Naive thymus-derived CD4-positive, alpha-beta T cell (primary cell): ENCODE results near the gene MAD2L1. TPM values are rescaled to one million over a fixed set of nuclear protein-coding genes. Genes with fewer than 3 reads are reported as not detected.

ENCODE experiments used
- ATAC-seq: fragments of 150-1000 bp; cut with Tn5 transposase; 2 replicates; pipeline ENCODE4 v1.10.0; 2021; ENCODE audit warnings: mild to moderate bottlenecking, moderate library complexity
- CTCF ChIA-PET: fragments of 350-600 bp; sonication (Branson Sonifier 250); formaldehyde crosslinking; loops from one replicate; lab custom pipeline; 2021; ENCODE audit warnings: antibody characterized with exemption; lab: Charles Lee
- POLR2A ChIA-PET: fragments of 350-600 bp; sonication (Branson Sonifier 250); formaldehyde crosslinking; loops from one replicate; lab custom pipeline; 2021; ENCODE audit warnings: antibody characterized with exemption, inconsistent platforms; lab: Charles Lee
- DNase-seq, 9 donors: peaks; one replicate each; pipeline versions ENCODE4 v3.0.0 to v3.0.0-alpha.2; 2020 to 2022; ENCODE audit warnings: mixed read lengths in 1 of 9
- H3K27ac ChIP-seq: one replicate; pipeline ENCODE4 v1.7.0; 2013; ENCODE audit warnings: mild to moderate bottlenecking, low read depth, low read length, moderate library complexity
- H3K27me3 ChIP-seq, 2 donors: one replicate each; pipeline ENCODE4 v1.7.0; 2013; ENCODE audit warnings: low read length in 2 of 2, mild to moderate bottlenecking in 2 of 2, moderate library complexity in 2 of 2; ENCODE audit not compliant: control insufficient read depth in 2 of 2, insufficient read depth in 2 of 2
- H3K36me3 ChIP-seq, 3 experiments: 1 replicate in 2 of 3; 2 replicates in 1 of 3; pipeline ENCODE4 v1.7.0; 2013; ENCODE audit warnings: low read length in 3 of 3, mild to moderate bottlenecking in 3 of 3, moderate library complexity in 1 of 3; ENCODE audit not compliant: insufficient read depth in 3 of 3, control insufficient read depth in 2 of 3
- H3K4me1 ChIP-seq, 2 donors: one replicate each; pipeline ENCODE4 v1.7.0; 2013; ENCODE audit warnings: low read length in 2 of 2, mild to moderate bottlenecking in 2 of 2, moderate library complexity in 1 of 2; ENCODE audit not compliant: control insufficient read depth in 2 of 2, insufficient read depth in 2 of 2
- H3K4me3 ChIP-seq: 2 replicates; pipeline ENCODE4 v1.7.0; 2013; ENCODE audit warnings: mild to moderate bottlenecking, low read length
- H3K9me3 ChIP-seq, 3 experiments: 1 replicate in 2 of 3; 2 replicates in 1 of 3; pipeline ENCODE4 v1.7.0; 2013; ENCODE audit warnings: low read length in 3 of 3; ENCODE audit not compliant: control insufficient read depth in 2 of 3
- H3K27ac Mint-ChIP-seq, 9 donors: one replicate each; pipeline ENCODE4 v1.8.0; 2020 to 2022; ENCODE audit warnings: mixed read lengths in 9 of 9, mild to moderate bottlenecking in 8 of 9, moderate library complexity in 5 of 9, inconsistent platforms in 2 of 9
- H3K27me3 Mint-ChIP-seq, 5 donors: one replicate each; pipeline ENCODE4 v1.8.0; 2021 to 2022; ENCODE audit warnings: mixed read lengths in 5 of 5, mild to moderate bottlenecking in 1 of 5
- H3K36me3 Mint-ChIP-seq, 5 donors: one replicate each; pipeline ENCODE4 v1.8.0; 2020 to 2022; ENCODE audit warnings: mixed read lengths in 5 of 5, mild to moderate bottlenecking in 3 of 5, inconsistent platforms in 1 of 5
- H3K4me1 Mint-ChIP-seq, 7 donors: one replicate each; pipeline ENCODE4 v1.8.0; 2020 to 2022; ENCODE audit warnings: mixed read lengths in 7 of 7, mild to moderate bottlenecking in 3 of 7, inconsistent platforms in 1 of 7
- H3K4me3 Mint-ChIP-seq, 10 donors: one replicate each; pipeline ENCODE4 v1.8.0; 2020 to 2022; ENCODE audit warnings: mild to moderate bottlenecking in 10 of 10, mixed read lengths in 10 of 10, moderate library complexity in 6 of 10, inconsistent platforms in 2 of 10
- H3K9me3 Mint-ChIP-seq, 11 donors: one replicate each; pipeline ENCODE4 v1.8.0; 2020 to 2022; ENCODE audit warnings: mixed read lengths in 11 of 11, mild to moderate bottlenecking in 4 of 11, inconsistent platforms in 1 of 11, moderate library complexity in 1 of 11
- intact Hi-C, 2 donors: fragments of 100-400 bp; cut with micrococcal nuclease; formaldehyde crosslinking; loops; one replicate each; pipeline ENCODE4 v1.15.1; 2023
- polyA plus RNA-seq, 2 donors: library from polyadenylated mRNA; unstranded; fragments of 300-500 nt; fragmentation: Illumina TruSeq; gene quantifications; one replicate each; pipeline ENCODE4 v1.2.3, GENCODE V29; 2021
- total RNA-seq, 6 experiments: library from RNA in 5 of 6; stranded (reverse) in 5 of 6; gene quantifications; 1 replicate in 5 of 6; 2 replicates in 1 of 6; pipeline ENCODE4 v1.2.3 and lab custom pipeline; 2021 to 2026

Gene MAD2L1
- total and polyA plus RNA-seq, 7 experiments from 2014 or later, result 5.1 to 44.0 (median 7.6) TPM

DNA sequence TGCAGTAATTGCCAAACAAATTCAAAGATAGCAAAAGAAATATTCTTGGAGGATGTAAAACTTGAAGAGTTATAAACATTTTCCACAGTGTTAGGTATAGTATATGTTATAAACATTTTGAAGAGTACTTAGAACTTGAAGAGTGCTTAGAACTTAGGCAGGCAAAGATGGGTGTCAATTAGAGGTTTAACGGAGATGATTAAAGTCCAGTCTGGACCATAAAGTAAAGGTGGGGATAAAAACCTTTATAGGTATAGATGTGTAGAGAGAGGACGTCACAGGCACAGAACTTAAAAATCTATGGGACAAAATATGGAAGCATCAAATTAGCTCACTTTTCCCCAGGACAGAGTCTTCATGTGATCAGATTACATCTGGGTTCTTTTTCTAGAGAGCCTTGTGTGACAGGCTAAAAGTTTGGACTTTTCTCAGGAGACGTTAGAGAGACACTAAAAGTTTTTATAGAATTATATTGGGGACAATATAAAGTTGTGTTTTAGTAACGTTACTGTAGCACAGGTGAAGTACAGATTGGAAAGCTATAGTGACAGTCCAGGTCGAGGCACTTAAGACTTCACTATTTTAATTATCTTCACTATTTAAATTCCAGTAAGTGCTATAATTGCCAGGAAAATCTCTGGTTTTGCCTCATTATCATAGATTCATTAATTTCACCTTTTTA lies 13.3 kb upstream of the MAD2L1 start:
- H3K9me3 ChIP-seq, result no peaks in the 10 kb centered on the region
- ChIA-PET POLR2A (interaction anchor here (0.6 kb wide), 1 partner anchor 36 kb away, joined by 3 read pairs; no protein-coding TSS in a partner anchor), CTCF (no interaction called here)
- ATAC-seq (no peak), DNase-seq (no peak)
- H3K4me1 ChIP-seq, result no peaks in the 10 kb centered on the region
- Mint-ChIP-seq H3K27ac (no peak overlapping the region), H3K4me3 (no peak overlapping the region), H3K27me3 (peaks cover 0 to 11% (median 0%) of the 10 kb centered on the region in 5 donors), H3K4me1 (no peaks in the 10 kb centered on the region), H3K36me3 (peaks cover 0 to 4% (median 0%) of the 10 kb centered on the region in 5 donors), H3K9me3 (no peaks in the 10 kb centered on the region)
- intact Hi-C loops, result no loop called here
- peaks cover 0 to 2% of the 10 kb centered on the region in 2 donors for H3K27me3 ChIP-seq
- no peak overlapping the region for H3K27ac ChIP-seq
- no peak overlapping the region for H3K4me3 ChIP-seq
- no peaks in the 10 kb centered on the region for H3K36me3 ChIP-seq

DNA sequence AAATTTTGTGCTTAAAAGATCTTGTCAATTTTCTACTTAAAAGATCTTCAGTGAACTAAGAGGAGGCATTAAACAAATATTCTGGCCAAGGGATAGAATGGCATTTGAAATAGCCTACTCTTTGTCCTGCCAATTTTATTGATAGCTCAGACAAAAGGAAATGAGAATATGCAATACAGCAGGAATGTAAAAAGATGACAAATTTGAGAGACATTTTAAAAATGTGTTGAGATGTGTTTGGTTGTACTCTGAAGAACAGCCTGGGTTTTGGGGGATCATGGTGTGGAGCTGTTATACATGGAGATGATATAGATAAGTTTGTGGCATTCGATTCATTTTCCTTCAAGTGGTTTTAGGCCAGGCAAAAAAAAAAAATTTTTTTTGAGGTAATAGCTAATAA lies 11.6 kb upstream of the MAD2L1 start:
- Histone ChIP-seq H3K9me3 (no peaks in the 10 kb centered on the region), H3K27ac (no peak overlapping the region), H3K4me1 (no peaks in the 10 kb centered on the region), H3K4me3 (no peak overlapping the region), H3K27me3 (peaks cover 0 to 2% of the 10 kb centered on the region in 2 donors), H3K36me3 (no peaks in the 10 kb centered on the region)
- Mint-ChIP-seq H3K27me3 (peaks cover 0 to 11% (median 0%) of the 10 kb centered on the region in 5 donors), H3K4me3 (no peak overlapping the region), H3K4me1 (no peaks in the 10 kb centered on the region), H3K9me3 (no peaks in the 10 kb centered on the region), H3K27ac (no peak overlapping the region), H3K36me3 (peaks cover 0 to 4% (median 0%) of the 10 kb centered on the region in 5 donors)
- ChIA-PET CTCF (no interaction called here), POLR2A (no interaction called here)
- ATAC-seq (no peak), DNase-seq (no peak)
- intact Hi-C loops, result no loop called here

DNA sequence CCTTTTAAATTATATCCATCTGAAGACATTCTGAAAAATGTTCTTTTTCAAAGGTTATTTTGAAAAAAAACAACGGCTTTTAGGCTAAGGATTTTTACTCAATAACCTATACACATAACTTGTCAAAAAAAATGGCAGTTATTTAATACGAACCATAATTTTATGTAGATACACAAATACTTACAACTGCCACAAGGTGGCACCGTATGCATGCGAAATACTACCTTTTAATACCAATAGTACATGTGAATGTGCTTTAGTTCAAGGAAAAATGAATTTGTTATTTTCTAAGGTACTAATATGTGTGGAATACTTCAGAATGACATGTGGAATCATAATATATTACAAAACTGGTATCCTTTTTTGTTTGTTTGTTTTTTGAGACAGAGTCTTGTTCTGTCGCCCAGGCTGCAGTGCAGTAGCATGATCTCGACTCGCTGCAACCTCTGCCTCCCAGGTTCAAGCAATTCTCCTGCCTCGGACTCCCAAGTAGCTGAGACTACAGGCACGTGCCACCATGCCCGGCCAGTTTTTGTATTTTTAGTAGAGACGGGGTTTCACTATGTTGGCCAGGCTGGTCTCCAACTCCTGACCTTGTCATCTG lies 4.6 kb upstream of the MAD2L1 start:
- ATAC-seq, result peak; percentile 23
- peaks cover 11 to 12% of the 10 kb centered on the region in 2 donors for H3K4me1 ChIP-seq
- Mint-ChIP-seq H3K36me3 (no peaks in the 10 kb centered on the region), H3K9me3 (no peaks in the 10 kb centered on the region), H3K27me3 (peaks cover 0 to 3% (median 0%) of the 10 kb centered on the region in 5 donors), H3K4me1 (peaks cover 0 to 40% (median 33%) of the 10 kb centered on the region in 7 donors), H3K27ac (peak overlapping the region in 1 of 9 donors; percentile 59), H3K4me3 (no peak overlapping the region)
- intact Hi-C loops, result loop anchor here (1.0 to 5.0 kb wide), 8 partner anchors 85 to 1655 kb away; no protein-coding TSS in a partner anchor
- ChIA-PET CTCF (interaction anchor here (1.0 kb wide), 1 partner anchor 10 kb away, joined by 3 read pairs; no protein-coding TSS in a partner anchor), POLR2A (interaction anchor here (0.7 kb wide), 1 partner anchor 46 kb away, joined by 3 read pairs; no protein-coding TSS in a partner anchor)
- peaks cover 0 to 2% of the 10 kb centered on the region in 2 donors for H3K27me3 ChIP-seq
- no peaks in the 10 kb centered on the region for H3K9me3 ChIP-seq
- no peaks in the 10 kb centered on the region for H3K36me3 ChIP-seq
- peak in 7 of 9 donors; percentile 25 to 65 (median 49) for DNase-seq
- no peak overlapping the region for H3K27ac ChIP-seq
- H3K4me3 ChIP-seq, result no peak overlapping the region

DNA sequence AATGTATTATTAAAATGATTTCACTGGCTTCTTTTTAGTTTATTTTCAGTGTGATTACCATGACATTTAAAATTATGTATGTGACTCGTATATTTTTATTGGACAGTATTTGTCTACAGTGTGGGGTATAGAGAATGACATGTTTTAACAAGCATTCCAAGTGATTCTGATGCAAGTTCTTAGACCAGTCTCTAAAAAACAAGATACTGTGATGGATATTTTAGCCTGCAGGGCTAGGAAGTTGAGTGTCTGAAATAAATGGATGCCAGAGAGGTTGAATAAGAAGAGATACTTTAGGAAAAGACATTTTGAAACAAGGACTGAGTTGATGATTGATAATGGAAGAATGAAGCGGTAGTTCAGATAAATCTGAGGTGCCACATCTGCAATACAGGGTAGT lies 3.5 kb upstream of the MAD2L1 start:
- Mint-ChIP-seq H3K27ac (no peak overlapping the region), H3K9me3 (no peaks in the 10 kb centered on the region), H3K36me3 (no peaks in the 10 kb centered on the region), H3K27me3 (peaks cover 0 to 3% (median 0%) of the 10 kb centered on the region in 5 donors), H3K4me3 (no peak overlapping the region), H3K4me1 (peaks cover 0 to 48% (median 37%) of the 10 kb centered on the region in 7 donors)
- POLR2A ChIA-PET, result interaction anchor here (0.7 kb wide), 1 partner anchor 1025 kb away, joined by 3 read pairs; no protein-coding TSS in a partner anchor
- DNase-seq, result no peak
- Histone ChIP-seq H3K36me3 (no peaks in the 10 kb centered on the region), H3K9me3 (no peaks in the 10 kb centered on the region), H3K27ac (no peak overlapping the region), H3K27me3 (no peaks in the 10 kb centered on the region), H3K4me3 (no peak overlapping the region), H3K4me1 (peaks cover 20 to 22% of the 10 kb centered on the region in 2 donors)
- intact Hi-C loops, result loop anchor here in 1 of 2 donors (5.0 kb wide), 1 partner anchor 172 kb away; no protein-coding TSS in a partner anchor
- CTCF ChIA-PET, result interaction anchor here (0.6 to 1.0 kb wide), 2 partner anchors 9 to 1235 kb away, joined by 3 read pairs; no protein-coding TSS in a partner anchor
- no peak for ATAC-seq

DNA sequence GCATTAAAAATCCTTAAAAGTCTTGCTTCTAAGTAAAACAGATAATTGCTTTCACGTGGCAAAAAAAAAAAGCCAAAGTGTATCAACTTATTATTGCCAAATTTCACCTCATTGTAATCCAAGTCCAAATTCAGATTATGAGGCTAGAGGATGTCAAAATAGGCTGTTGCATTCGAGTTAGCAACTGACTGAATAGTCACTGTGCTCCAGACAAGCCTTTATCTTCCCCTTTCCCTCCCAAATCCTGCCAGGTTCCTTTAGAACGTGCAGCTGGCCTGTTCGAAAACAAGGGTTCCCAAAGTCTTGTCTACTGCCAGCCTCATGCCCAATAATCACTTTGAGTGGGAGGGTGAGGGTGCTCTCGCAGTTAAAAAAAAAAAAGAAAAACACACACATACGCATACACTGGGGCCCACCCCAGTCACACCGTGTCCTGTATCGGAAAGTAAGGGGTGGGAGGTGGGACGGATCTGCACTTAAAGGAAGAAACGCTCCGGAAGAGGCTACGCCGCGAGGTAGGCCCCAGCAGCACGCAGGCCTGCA lies 603 bp downstream of the MAD2L1 start:
- Mint-ChIP-seq H3K9me3 (no peaks in the 10 kb centered on the region), H3K4me1 (peaks cover 24 to 76% (median 66%) of the 10 kb centered on the region in 7 donors), H3K36me3 (peaks cover 0 to 18% (median 4%) of the 10 kb centered on the region in 5 donors), H3K4me3 (peak overlapping the region; percentile 88 to 99 (median 96)), H3K27me3 (peaks cover 0 to 3% (median 0%) of the 10 kb centered on the region in 5 donors), H3K27ac (peak overlapping the region; percentile 93 to 99 (median 99))
- Histone ChIP-seq H3K4me1 (peaks cover 24 to 33% of the 10 kb centered on the region in 2 donors), H3K36me3 (no peaks in the 10 kb centered on the region), H3K27me3 (no peaks in the 10 kb centered on the region), H3K9me3 (no peaks in the 10 kb centered on the region), H3K4me3 (peak overlapping the region; percentile 92), H3K27ac (peak overlapping the region; percentile 95)
- POLR2A ChIA-PET, result interaction anchor here (0.6 to 1.1 kb wide), 4 partner anchors 11 to 1126 kb away, joined by 3 read pairs; no protein-coding TSS in a partner anchor
- intact Hi-C loops, result loop anchor here (1.0 kb wide), 5 partner anchors 9 to 1788 kb away; partner anchors contain the start of genes ANXA5 (in 1 of the 2) and USP53 (in 1 of the 2)
- ATAC-seq (no peak), DNase-seq (peak in 1 of 9 donors; percentile 69)
- CTCF ChIA-PET, result interaction anchor here (0.7 kb wide), 1 partner anchor 9 kb away, joined by 3 read pairs; no protein-coding TSS in a partner anchor

DNA sequence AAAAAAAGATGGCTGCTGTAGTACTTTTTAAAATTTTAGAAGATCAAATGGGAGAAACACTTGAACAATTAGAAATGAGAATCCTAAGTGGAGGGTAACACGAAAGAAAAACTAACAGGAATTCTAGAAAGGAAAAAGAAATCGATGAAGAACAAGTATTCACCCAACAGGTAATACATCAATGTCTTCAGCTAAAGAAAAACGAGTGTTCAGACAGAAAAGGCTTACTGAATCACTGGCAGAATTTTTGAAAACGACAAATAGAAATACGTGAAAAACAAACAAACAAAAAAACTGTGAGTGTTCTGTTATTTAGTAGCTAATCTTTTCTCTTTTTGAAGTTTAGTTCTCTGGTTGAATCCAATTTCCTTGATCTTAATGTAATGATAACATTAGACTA lies 1.8 kb downstream of the MAD2L1 start:
- H3K27me3 Mint-ChIP-seq, result peaks cover 0 to 3% (median 0%) of the 10 kb centered on the region in 5 donors
- H3K27ac ChIP-seq, result peak overlapping the region; percentile 95
- H3K9me3 ChIP-seq, result no peaks in the 10 kb centered on the region
- H3K36me3 Mint-ChIP-seq, result peaks cover 0 to 20% (median 9%) of the 10 kb centered on the region in 5 donors
- H3K4me3 Mint-ChIP-seq, result peak overlapping the region in 4 of 10 donors; percentile 11 to 99 (median 48)
- ChIA-PET POLR2A (no interaction called here), CTCF (no interaction called here)
- no peaks in the 10 kb centered on the region for H3K27me3 ChIP-seq
- H3K27ac Mint-ChIP-seq, result peak overlapping the region in 5 of 9 donors; percentile 46 to 97 (median 76)
- no peak overlapping the region for H3K4me3 ChIP-seq
- H3K36me3 ChIP-seq, result no peaks in the 10 kb centered on the region
- no peaks in the 10 kb centered on the region for H3K9me3 Mint-ChIP-seq
- DNase-seq (no peak), ATAC-seq (no peak)
- peaks cover 24 to 33% of the 10 kb centered on the region in 2 donors for H3K4me1 ChIP-seq
- peaks cover 24 to 70% (median 63%) of the 10 kb centered on the region in 7 donors for H3K4me1 Mint-ChIP-seq
- intact Hi-C loops, result no loop called here
